ENCODE results near the gene C16orf74. TPM values are rescaled to one million over a fixed set of nuclear protein-coding genes. Genes with fewer than 3 reads are reported as not detected.

Gene C16orf74
- total and polyA plus RNA-seq, 2 donors (not counting 1 experiment from before 2014, with no cell fraction given): 73.0 to 83.3 TPM

GRCh38 chr16:85688586-85689284 lies 62.2 kb downstream of the C16orf74 start, which contains the start of gene GINS2:
Gene GINS2, minus strand, starts transcription at chr16:85688954. Its CDS starts 56 bp downstream, at chr16:85688898.
- peaks cover 19% of the 10 kb centered on the region for H3K79me2 ChIP-seq (ENCODE audit: control insufficient read depth, insufficient read depth, low read length)
- peak within 1 kb of the TSS in 4 of 5 experiments; percentile 52 to 78 (median 70) for H3K4me3 ChIP-seq (ENCODE audit: control extremely low read depth in 1 of 5, extremely low read depth in 1 of 5, insufficient read depth in 1 of 5, low read depth in 2 of 5, low read length in 4 of 5)
- H3K9ac ChIP-seq (ENCODE audit: low read length): peak within 1 kb of the TSS; percentile 70
- ATAC-seq (ENCODE audit: low read depth) (peak; percentile 100), DNase-seq (peak; percentile 93)
- Mint-ChIP-seq H3K4me1 (peaks cover 19% of the 10 kb centered on the region), H3K27me3 (peaks cover 3% of the 10 kb centered on the region), H3K9me3 (ENCODE audit: insufficient read depth) (no peaks in the 10 kb centered on the region), H3K4me3 (peak within 1 kb of the TSS; percentile 81), H3K27ac (no peak within 1 kb of the TSS)
- peaks cover 0 to 13% (median 5%) of the 10 kb centered on the region in 4 experiments for H3K27me3 ChIP-seq (replicated peaks in 1 of 4; ENCODE audit: control extremely low read depth in 1 of 4, control insufficient read depth in 3 of 4, insufficient read depth in 4 of 4, low read length in 3 of 4)
- intact Hi-C loops (cut with micrococcal nuclease): loop anchor here (1.0 to 5.0 kb wide), 4 partner anchors 49 to 111 kb away; partner anchors contain the start of genes COX4I1 and EMC8
- no peaks in the 10 kb centered on the region for H4K20me1 ChIP-seq (ENCODE audit: control insufficient read depth, insufficient read depth, low read length, poor library complexity, severe bottlenecking)
- no peak for TF ChIP-seq CTCF (IDR thresholded peaks at IDR 0.05)
- TF ChIP-seq EZH2 (IDR thresholded peaks at IDR 0.05; ENCODE audit: borderline replicate concordance, insufficient read depth, low read depth, low read length, poor library complexity, severe bottlenecking): no peak
- H3K27ac ChIP-seq (ENCODE audit: low read length in 2 of 2): no peak within 1 kb of the TSS
- H3K36me3 ChIP-seq (replicated peaks in 1 of 2; ENCODE audit: control extremely low read depth in 1 of 2, control insufficient read depth in 1 of 2, extremely low read depth in 1 of 2, insufficient read depth in 2 of 2, low read length in 1 of 2): no peaks in the 10 kb centered on the region
- H2AFZ ChIP-seq (ENCODE audit: insufficient read depth, low read depth, low read length, poor library complexity, severe bottlenecking): peak within 1 kb of the TSS; percentile 86
- under 1% methylated on average over 86 of the region's 86 CpGs for WGBS (ENCODE audit: insufficient coverage)
- CTCF ChIA-PET: interaction anchor here (1.8 to 4.2 kb wide), 2 partner anchors 29 to 71 kb away, joined by 6 to 14 read pairs; no protein-coding TSS in a partner anchor
- H3K4me2 ChIP-seq (replicated peaks; ENCODE audit: low read depth, low read length, poor library complexity, severe bottlenecking): peak within 1 kb of the TSS; percentile 97
- H3K9me3 ChIP-seq (ENCODE audit: control extremely low read depth in 1 of 3, control insufficient read depth in 2 of 3, insufficient read depth in 1 of 3, low read length in 2 of 3): no peaks in the 10 kb centered on the region
- POLR2A ChIA-PET: interaction anchor here (0.6 kb wide), 2 partner anchors 17 to 81 kb away, joined by 7 to 10 read pairs; no protein-coding TSS in a partner anchor
- peaks cover 15 to 29% of the 10 kb centered on the region in 2 donors for H3K4me1 ChIP-seq (ENCODE audit: control insufficient read depth in 2 of 2, insufficient read depth in 2 of 2, low read length in 2 of 2)

All from B cell (primary cell).